Loucy (cell line): ENCODE measurements around the gene FLRT2.

Experiments used
- H2AFZ ChIP-seq: fragments of 200-600 bp; sonication (generic); 2 replicates; pipeline ENCODE4 v1.6.0; 2016; ENCODE audit warnings: antibody characterized with exemption, mild to moderate bottlenecking, low read length, moderate library complexity
- H3F3A ChIP-seq: fragments of 200-600 bp; 2 replicates; pipeline ENCODE4 v1.6.0; 2016; ENCODE audit warnings: antibody characterized with exemption, low read depth, mild to moderate bottlenecking
- H3K27me3 ChIP-seq: fragments of 200-600 bp; sonication (generic); 2 replicates; pipeline ENCODE4 v1.6.1; 2014; ENCODE audit warnings: low read length, mild to moderate bottlenecking; ENCODE audit not compliant: insufficient read depth, poor library complexity, severe bottlenecking
- H3K36me3 ChIP-seq: fragments of 200-600 bp; sonication (generic); 2 replicates; pipeline ENCODE4 v1.6.1; 2016; ENCODE audit warnings: low read length; ENCODE audit not compliant: insufficient read depth
- H3K4me1 ChIP-seq: fragments of 200-600 bp; sonication (generic); 2 replicates; pipeline ENCODE4 v1.5.1; 2014; ENCODE audit warnings: low read length, mild to moderate bottlenecking; ENCODE audit not compliant: insufficient read depth, poor library complexity, severe bottlenecking
- H3K4me2 ChIP-seq: fragments of 200-600 bp; sonication (generic); 2 replicates; pipeline ENCODE4 v1.6.0; 2014; ENCODE audit warnings: antibody characterized with exemption, low read length, low read depth, mild to moderate bottlenecking; ENCODE audit not compliant: poor library complexity, severe bottlenecking
- H3K4me3 ChIP-seq: fragments of 200-600 bp; sonication (generic); 2 replicates; pipeline ENCODE4 v1.5.1; 2014; ENCODE audit warnings: low read length, mild to moderate bottlenecking, mixed read lengths; ENCODE audit not compliant: poor library complexity, severe bottlenecking
- H3K79me2 ChIP-seq: fragments of 200-600 bp; sonication (generic); 2 replicates; pipeline ENCODE4 v1.6.1; 2014; ENCODE audit warnings: low read length; ENCODE audit not compliant: insufficient read depth
- H3K9ac ChIP-seq: fragments of 200-600 bp; sonication (generic); 2 replicates; pipeline ENCODE4 v1.6.0; 2014; ENCODE audit warnings: mild to moderate bottlenecking, low read depth, low read length, moderate library complexity; ENCODE audit not compliant: poor library complexity, severe bottlenecking
- H3K9me2 ChIP-seq: fragments of 200-600 bp; sonication (generic); replicated peaks from 2 replicates; pipeline ENCODE4 v1.6.1; 2016; ENCODE audit warnings: low read depth, low read length, mixed read lengths
- H3K9me3 ChIP-seq: fragments of 200-600 bp; sonication (generic); 2 replicates; pipeline ENCODE4 v1.6.1; 2014; ENCODE audit warnings: mild to moderate bottlenecking, antibody characterized with exemption, low read length, low read depth; ENCODE audit not compliant: insufficient read depth
- H4K20me1 ChIP-seq: fragments of 200-600 bp; sonication (generic); 2 replicates; pipeline ENCODE4 v1.6.0; 2014; ENCODE audit warnings: antibody characterized with exemption, low read length, mild to moderate bottlenecking; ENCODE audit not compliant: insufficient read depth, poor library complexity, severe bottlenecking
- EZH2phosphoT487 ChIP-seq: fragments of 200-600 bp; IDR thresholded peaks from 2 replicates; pipeline ENCODE4 v1.6.1; 2018; ENCODE audit warnings: antibody characterized with exemption, mild to moderate bottlenecking, moderate library complexity, borderline replicate concordance
- TF ChIP-seq, protein P1 (sequence below): fragments of 200-600 bp; sonication (generic); conservative IDR thresholded peaks from 2 replicates; pipeline ENCODE4 v1.5.1; 2014; ENCODE audit warnings: mild to moderate bottlenecking, antibody characterized with exemption, low read length

Gene FLRT2

DNA sequence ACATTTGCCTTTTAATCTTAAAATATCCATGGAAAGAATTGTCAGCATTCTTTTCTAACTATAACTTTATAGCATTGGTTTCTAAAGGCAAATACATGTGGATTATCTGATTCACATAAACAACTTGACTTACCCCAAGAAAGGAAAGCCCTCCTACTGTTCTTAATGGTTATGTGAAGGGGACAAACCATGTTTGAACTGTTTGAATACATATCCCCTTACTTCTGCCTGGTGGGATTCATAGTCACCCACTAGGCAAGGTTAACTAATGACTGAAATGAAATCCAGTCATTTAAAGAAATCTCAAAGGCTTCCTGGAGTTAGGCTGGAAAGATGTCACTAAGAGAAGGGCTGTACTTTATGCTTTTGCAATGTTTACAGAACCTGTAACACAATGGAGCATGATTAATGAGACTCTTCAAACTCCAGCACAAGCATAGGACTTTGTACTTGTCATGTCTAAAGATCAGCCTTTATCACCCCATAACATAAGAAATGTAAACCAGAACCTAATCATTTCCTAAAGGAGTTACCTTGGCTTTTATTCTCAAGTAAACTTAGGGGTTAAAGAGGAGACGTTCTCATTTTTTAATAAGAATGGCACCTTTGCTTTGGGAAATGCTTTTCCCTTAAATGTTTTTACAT is 10.2 kb upstream of the FLRT2 start:
- Histone ChIP-seq H3K4me2 (no peak overlapping the region), H3K4me1 (peaks cover 55% of the 10 kb centered on the region), H3F3A (no peaks in the 10 kb centered on the region), H3K79me2 (no peaks in the 10 kb centered on the region), H3K27me3 (no peaks in the 10 kb centered on the region), H4K20me1 (no peaks in the 10 kb centered on the region), H2AFZ (peak overlapping the region; percentile 50; the same call in 1 of the 2 replicates), H3K36me3 (no peaks in the 10 kb centered on the region), H3K9ac (no peak overlapping the region), H3K9me2 (no peaks in the 10 kb centered on the region), H3K9me3 (no peaks in the 10 kb centered on the region), H3K4me3 (no peak overlapping the region)
- TF ChIP-seq, protein P1, sequence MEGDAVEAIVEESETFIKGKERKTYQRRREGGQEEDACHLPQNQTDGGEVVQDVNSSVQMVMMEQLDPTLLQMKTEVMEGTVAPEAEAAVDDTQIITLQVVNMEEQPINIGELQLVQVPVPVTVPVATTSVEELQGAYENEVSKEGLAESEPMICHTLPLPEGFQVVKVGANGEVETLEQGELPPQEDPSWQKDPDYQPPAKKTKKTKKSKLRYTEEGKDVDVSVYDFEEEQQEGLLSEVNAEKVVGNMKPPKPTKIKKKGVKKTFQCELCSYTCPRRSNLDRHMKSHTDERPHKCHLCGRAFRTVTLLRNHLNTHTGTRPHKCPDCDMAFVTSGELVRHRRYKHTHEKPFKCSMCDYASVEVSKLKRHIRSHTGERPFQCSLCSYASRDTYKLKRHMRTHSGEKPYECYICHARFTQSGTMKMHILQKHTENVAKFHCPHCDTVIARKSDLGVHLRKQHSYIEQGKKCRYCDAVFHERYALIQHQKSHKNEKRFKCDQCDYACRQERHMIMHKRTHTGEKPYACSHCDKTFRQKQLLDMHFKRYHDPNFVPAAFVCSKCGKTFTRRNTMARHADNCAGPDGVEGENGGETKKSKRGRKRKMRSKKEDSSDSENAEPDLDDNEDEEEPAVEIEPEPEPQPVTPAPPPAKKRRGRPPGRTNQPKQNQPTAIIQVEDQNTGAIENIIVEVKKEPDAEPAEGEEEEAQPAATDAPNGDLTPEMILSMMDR, result no peak
- TF ChIP-seq EZH2phosphoT487, result no peak

DNA sequence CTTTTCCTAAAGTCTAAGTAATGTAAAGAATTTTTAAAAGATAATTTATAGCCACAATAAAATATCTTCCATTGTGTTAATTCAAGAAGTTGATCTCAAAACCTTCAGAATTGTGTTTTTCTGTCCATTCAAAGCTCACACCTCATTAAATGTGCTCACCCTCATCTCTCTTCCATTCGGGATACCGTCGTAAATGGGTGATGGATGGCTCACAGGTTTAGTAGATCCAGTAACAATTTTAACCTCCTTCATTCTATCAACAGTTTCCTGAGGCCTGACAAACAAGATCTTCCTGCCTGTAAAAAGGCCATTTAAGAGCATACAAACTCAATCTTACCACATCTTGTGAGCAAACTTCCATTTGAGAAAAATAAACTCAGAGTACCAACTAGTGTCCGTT is 9.4 kb upstream of the FLRT2 start:
- no peaks in the 10 kb centered on the region for H3K9me2 ChIP-seq
- H3K36me3 ChIP-seq, result no peaks in the 10 kb centered on the region
- no peak overlapping the region for H3K9ac ChIP-seq
- H3K4me2 ChIP-seq, result no peak overlapping the region
- no peak overlapping the region for H3K4me3 ChIP-seq
- H3K9me3 ChIP-seq, result no peaks in the 10 kb centered on the region
- peak overlapping the region; percentile 58; the same call in 1 of the 2 replicates for H2AFZ ChIP-seq
- TF ChIP-seq EZH2phosphoT487, result no peak
- TF ChIP-seq, protein P1, result no peak
- H4K20me1 ChIP-seq, result no peaks in the 10 kb centered on the region
- no peaks in the 10 kb centered on the region for H3K27me3 ChIP-seq
- no peaks in the 10 kb centered on the region for H3K79me2 ChIP-seq
- no peaks in the 10 kb centered on the region for H3F3A ChIP-seq
- peaks cover 60% of the 10 kb centered on the region for H3K4me1 ChIP-seq

DNA sequence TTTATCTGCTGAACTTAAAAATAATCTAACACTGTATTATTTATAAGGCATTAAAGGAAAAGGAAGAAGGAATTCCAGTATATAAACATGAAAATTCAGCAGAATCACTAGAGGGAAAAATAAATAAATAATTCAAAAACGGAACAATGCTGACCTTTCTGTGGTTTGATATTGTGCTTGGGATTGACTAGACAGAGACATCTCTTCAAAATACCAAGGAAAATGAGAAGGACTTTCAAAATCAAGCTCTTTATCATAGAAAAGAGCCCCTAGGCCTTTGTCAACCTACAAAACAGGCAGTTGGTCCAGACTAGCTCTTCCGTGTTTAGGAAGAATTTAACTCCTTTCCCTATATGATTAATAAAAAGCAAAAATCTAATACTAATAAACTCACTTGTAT is 6.3 kb upstream of the FLRT2 start:
- H3K4me3 ChIP-seq, result no peak overlapping the region
- H3F3A ChIP-seq, result no peaks in the 10 kb centered on the region
- no peak overlapping the region for H2AFZ ChIP-seq
- no peaks in the 10 kb centered on the region for H3K79me2 ChIP-seq
- H3K9me3 ChIP-seq, result no peaks in the 10 kb centered on the region
- H3K9me2 ChIP-seq, result no peaks in the 10 kb centered on the region
- peaks cover 68% of the 10 kb centered on the region for H3K4me1 ChIP-seq
- no peak overlapping the region for H3K4me2 ChIP-seq
- H4K20me1 ChIP-seq, result no peaks in the 10 kb centered on the region
- TF ChIP-seq, protein P1, result no peak
- TF ChIP-seq EZH2phosphoT487, result no peak
- no peaks in the 10 kb centered on the region for H3K36me3 ChIP-seq
- H3K9ac ChIP-seq, result no peak overlapping the region
- no peaks in the 10 kb centered on the region for H3K27me3 ChIP-seq
